HepG2 (cell line): ENCODE data around the gene PDIA4. TPM values are rescaled to one million over a fixed set of nuclear protein-coding genes. Genes with fewer than 3 reads are reported as not detected.

Experiments
- ATF1 ChIP-seq: IDR thresholded peaks from 2 replicates; pipeline ENCODE4 v1.6.1; 2016; ENCODE audit warnings: mild to moderate bottlenecking, control low read depth
- FOXJ3 ChIP-seq: sonication (generic); formaldehyde crosslinking; IDR thresholded peaks from 2 replicates; pipeline ENCODE4 v1.4.0; 2020; ENCODE audit warnings: missing genetic modification reagents, mild to moderate bottlenecking, borderline replicate concordance
- GMEB2 ChIP-seq: IDR thresholded peaks from 2 replicates; pipeline ENCODE4 v1.6.1; 2016; ENCODE audit warnings: missing biosample characterization, missing genetic modification reagents, low read depth
- HMGXB3 ChIP-seq: sonication (generic); formaldehyde crosslinking; IDR thresholded peaks from 2 replicates; pipeline ENCODE4 v1.4.0; 2020; ENCODE audit warnings: missing genetic modification reagents, borderline replicate concordance
- NFE2L1 ChIP-seq: sonication (generic); formaldehyde crosslinking; IDR thresholded peaks from 2 replicates; pipeline ENCODE4 v1.4.0; 2020; ENCODE audit warnings: missing genetic modification reagents, mild to moderate bottlenecking, borderline replicate concordance
- SNAPC4 ChIP-seq: sonication (generic); formaldehyde crosslinking; IDR thresholded peaks from 2 replicates; pipeline ENCODE4 v1.4.0; 2020; ENCODE audit warnings: mild to moderate bottlenecking, missing genetic modification reagents
- THAP9 ChIP-seq: sonication (generic); formaldehyde crosslinking; IDR thresholded peaks from 2 replicates; pipeline ENCODE4; 2020; ENCODE audit warnings: missing genetic modification reagents, mild to moderate bottlenecking, borderline replicate concordance
- ZNF274 ChIP-seq: sonication (generic); formaldehyde crosslinking; IDR thresholded peaks from 2 replicates; pipeline ENCODE4 v1.5.1; 2020; ENCODE audit warnings: mild to moderate bottlenecking, missing genetic modification reagents
- ZNF331 ChIP-seq: sonication (generic); formaldehyde crosslinking; IDR thresholded peaks from 2 replicates; pipeline ENCODE4 v1.4.0; 2020; ENCODE audit warnings: missing genetic modification reagents
- ZNF501 ChIP-seq: sonication (generic); formaldehyde crosslinking; IDR thresholded peaks from 2 replicates; pipeline ENCODE4 v1.5.1; 2020; ENCODE audit warnings: mild to moderate bottlenecking, moderate library complexity, missing genetic modification reagents
- ZNF503 ChIP-seq: sonication (generic); formaldehyde crosslinking; IDR thresholded peaks from 2 replicates; pipeline ENCODE4 v1.4.0; 2020; ENCODE audit warnings: missing genetic modification reagents
- polyA plus RNA-seq, 8 experiments: library from polyadenylated mRNA; depleted of rRNA in 3 of 8; stranded (reverse) in 7 of 8; unstranded in 1 of 8; fragments of >200 nt; fragmentation: Illumina TruSeq in 4 of 8; extraction: Trizol in 4 of 8; gene quantifications; 2 replicates each; pipeline versions ENCODE4 v1.2.1 to v1.2.3, GENCODE V29; 2011 to 2016; ENCODE audit warnings: low read depth in 4 of 8, missing spikeins in 1 of 8, mixed read lengths in 1 of 8; ENCODE audit not compliant: insufficient read depth in 1 of 8
- total RNA-seq, 5 experiments: library from RNA; depleted of rRNA; stranded (reverse); fragments of >200 nt; fragmentation: Illumina TruSeq; extraction: Trizol; gene quantifications; 2 replicates each; pipeline ENCODE4 v1.2.3, GENCODE V29; 2016; ENCODE audit warnings: low read depth in 1 of 5

PDIA4 gene
- total and polyA plus RNA-seq, 2 of the 13 experiments (the other 11 are each of a cell fraction or from before 2014, with no cell fraction given), result 278 to 402 TPM

GRCh38 chr7:148987010-148987750 lies 41.1 kb downstream of the PDIA4 start (continued):
- TF ChIP-seq SNAPC4 (CRISPR knock-in tag) (peak; percentile 100), ZNF503 (CRISPR knock-in tag) (0 out of 2 replicates have a peak, but pooled peaks have one; percentile 46), ZNF331 (CRISPR knock-in tag) (peak; percentile 66; the same call in 1 of the 2 replicates), THAP9 (CRISPR knock-in tag) (0 out of 2 replicates have a peak, but pooled peaks have one; percentile 45), NFE2L1 (CRISPR knock-in tag) (no peak), GMEB2 (CRISPR knock-in tag) (no peak), ZNF501 (peak; percentile 69; the same call in 1 of the 2 replicates), FOXJ3 (CRISPR knock-in tag) (peak; percentile 69; the same call in 1 of the 2 replicates), ATF1 (CRISPR knock-in tag) (peak; percentile 89), HMGXB3 (CRISPR knock-in tag) (peak; percentile 93), ZNF274 (CRISPR knock-in tag) (0 out of 2 replicates have a peak, but pooled peaks have one; percentile 46)
